PFSK-1 (cell line): ENCODE data around the gene DYDC2.

Experiments used
- FOXP2 ChIP-seq: optimal IDR thresholded peaks from 2 replicates; pipeline ENCODE3; 2011; ENCODE audit warnings: borderline replicate concordance, control low read depth, inconsistent platforms; ENCODE audit not compliant: insufficient read depth; ENCODE audit errors: extremely low read length, extremely low read depth
- POLR2AphosphoS5 ChIP-seq: IDR thresholded peaks from 2 replicates; pipeline ENCODE4 v1.6.1; 2012; ENCODE audit warnings: low read depth, mild to moderate bottlenecking, control low read depth, low read length, moderate library complexity
- SIN3A ChIP-seq: IDR thresholded peaks from 2 replicates; pipeline ENCODE4 v1.6.1; 2012; ENCODE audit warnings: mild to moderate bottlenecking, low read length, moderate library complexity, borderline replicate concordance; ENCODE audit not compliant: insufficient read depth
- TAF1 ChIP-seq: IDR thresholded peaks from 2 replicates; pipeline ENCODE4 v1.6.1; 2012; ENCODE audit warnings: low read length, control low read depth, borderline replicate concordance; ENCODE audit not compliant: insufficient read depth
- TF ChIP-seq, protein P1 (sequence below), 2 experiments: IDR thresholded peaks; 2 replicates each; pipeline versions ENCODE4 v1.6.1 to v1.8.0; 2011 to 2012; ENCODE audit warnings: low read depth in 2 of 2, low read length in 2 of 2, control low read depth in 1 of 2, inconsistent platforms in 1 of 2, mild to moderate bottlenecking in 1 of 2, moderate library complexity in 1 of 2; ENCODE audit not compliant: insufficient read depth in 1 of 2

Gene DYDC2

DNA sequence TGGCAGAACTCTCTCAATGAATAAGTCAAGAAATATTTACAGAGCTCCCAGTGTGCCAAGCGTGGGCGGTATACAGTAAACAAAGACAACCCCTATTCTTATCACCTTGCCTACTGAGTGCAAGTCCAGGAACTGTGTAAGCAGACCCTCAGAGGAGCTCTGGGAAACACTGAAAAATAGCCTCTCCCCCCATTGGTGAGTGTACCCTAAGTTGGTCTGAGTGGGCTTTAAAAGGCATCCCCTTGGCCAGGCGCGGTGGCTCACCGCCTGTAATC lies 1.2 kb downstream of the DYDC2 start:
- TF ChIP-seq, protein P1, sequence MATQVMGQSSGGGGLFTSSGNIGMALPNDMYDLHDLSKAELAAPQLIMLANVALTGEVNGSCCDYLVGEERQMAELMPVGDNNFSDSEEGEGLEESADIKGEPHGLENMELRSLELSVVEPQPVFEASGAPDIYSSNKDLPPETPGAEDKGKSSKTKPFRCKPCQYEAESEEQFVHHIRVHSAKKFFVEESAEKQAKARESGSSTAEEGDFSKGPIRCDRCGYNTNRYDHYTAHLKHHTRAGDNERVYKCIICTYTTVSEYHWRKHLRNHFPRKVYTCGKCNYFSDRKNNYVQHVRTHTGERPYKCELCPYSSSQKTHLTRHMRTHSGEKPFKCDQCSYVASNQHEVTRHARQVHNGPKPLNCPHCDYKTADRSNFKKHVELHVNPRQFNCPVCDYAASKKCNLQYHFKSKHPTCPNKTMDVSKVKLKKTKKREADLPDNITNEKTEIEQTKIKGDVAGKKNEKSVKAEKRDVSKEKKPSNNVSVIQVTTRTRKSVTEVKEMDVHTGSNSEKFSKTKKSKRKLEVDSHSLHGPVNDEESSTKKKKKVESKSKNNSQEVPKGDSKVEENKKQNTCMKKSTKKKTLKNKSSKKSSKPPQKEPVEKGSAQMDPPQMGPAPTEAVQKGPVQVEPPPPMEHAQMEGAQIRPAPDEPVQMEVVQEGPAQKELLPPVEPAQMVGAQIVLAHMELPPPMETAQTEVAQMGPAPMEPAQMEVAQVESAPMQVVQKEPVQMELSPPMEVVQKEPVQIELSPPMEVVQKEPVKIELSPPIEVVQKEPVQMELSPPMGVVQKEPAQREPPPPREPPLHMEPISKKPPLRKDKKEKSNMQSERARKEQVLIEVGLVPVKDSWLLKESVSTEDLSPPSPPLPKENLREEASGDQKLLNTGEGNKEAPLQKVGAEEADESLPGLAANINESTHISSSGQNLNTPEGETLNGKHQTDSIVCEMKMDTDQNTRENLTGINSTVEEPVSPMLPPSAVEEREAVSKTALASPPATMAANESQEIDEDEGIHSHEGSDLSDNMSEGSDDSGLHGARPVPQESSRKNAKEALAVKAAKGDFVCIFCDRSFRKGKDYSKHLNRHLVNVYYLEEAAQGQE (IDR thresholded peaks at IDR 0.05; ENCODE audit: insufficient read depth in 1 of 2, low read depth in 2 of 2, low read length in 2 of 2): no peak
- TF ChIP-seq FOXP2 (no peak), SIN3A (no peak), POLR2AphosphoS5 (no peak), TAF1 (no peak)

DNA sequence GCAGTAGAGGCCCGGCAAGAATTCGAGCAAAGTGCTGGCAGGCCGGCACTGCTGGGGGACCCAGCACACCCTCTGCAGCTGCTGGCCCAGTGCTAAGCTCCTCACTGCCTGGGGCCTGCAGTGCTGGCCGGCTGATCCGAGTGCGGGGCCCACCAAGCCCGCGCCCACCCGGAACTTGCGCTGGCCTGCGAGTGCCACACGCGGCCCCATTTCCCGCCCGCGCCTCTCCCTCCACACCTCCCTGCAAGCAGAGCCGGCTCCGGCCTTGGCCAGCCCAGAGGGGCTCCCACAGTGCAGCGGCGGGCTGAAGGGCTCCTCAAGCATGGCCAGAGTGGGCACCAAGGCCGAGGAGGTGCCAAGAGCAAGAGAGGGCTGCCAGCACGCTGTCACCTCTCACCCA lies 3.1 kb downstream of the DYDC2 start:
- no peak for TF ChIP-seq FOXP2
- no peak for TF ChIP-seq TAF1
- TF ChIP-seq SIN3A: no peak
- TF ChIP-seq, protein P1 (IDR thresholded peaks at IDR 0.05; ENCODE audit: insufficient read depth in 1 of 2, low read depth in 2 of 2, low read length in 2 of 2): no peak
- TF ChIP-seq POLR2AphosphoS5: no peak

DNA sequence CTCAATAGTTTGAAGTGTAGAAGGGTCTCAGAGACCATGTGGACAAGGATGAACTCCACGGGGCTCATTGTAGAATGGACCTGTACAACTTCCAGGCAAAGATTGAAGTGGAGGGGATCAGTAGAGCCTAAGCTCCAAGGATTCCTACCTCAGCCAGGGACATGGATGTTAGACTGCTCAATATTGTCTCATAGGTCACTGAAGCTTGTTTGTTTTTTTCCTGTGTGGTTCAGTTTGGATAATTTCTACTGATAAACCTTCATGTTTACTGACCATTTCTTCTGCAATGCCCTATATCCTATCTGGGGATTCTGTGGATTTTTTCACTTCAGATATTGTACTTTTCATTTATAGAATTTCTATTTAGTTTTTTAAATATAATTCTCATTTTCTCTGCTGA lies 8.9 kb downstream of the DYDC2 start:
- TF ChIP-seq TAF1: no peak
- TF ChIP-seq POLR2AphosphoS5: no peak
- TF ChIP-seq SIN3A: no peak
- TF ChIP-seq, protein P1 (IDR thresholded peaks at IDR 0.05; ENCODE audit: insufficient read depth in 1 of 2, low read depth in 2 of 2, low read length in 2 of 2): no peak
- TF ChIP-seq FOXP2: no peak

DNA sequence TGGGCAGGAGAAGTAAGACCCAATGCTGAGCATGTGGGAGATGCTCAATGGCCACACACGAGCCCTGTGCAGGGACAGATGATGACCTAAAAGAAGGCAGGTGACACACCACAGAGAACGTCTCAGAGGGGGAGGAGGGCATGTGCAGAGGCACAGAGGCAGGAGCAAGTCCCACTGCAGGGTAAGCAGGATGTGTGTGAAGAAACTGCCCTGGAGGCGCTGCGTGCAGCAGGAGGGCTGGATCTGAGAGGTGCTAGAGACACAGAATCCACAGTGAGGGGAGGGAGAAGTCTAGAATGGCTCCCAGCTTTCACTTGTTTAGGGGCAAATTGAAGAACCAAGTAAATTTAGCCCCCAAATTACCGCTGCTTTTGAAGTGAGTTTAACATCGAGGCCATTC lies 14.9 kb downstream of the DYDC2 start:
- TF ChIP-seq POLR2AphosphoS5: no peak
- no peak for TF ChIP-seq SIN3A
- no peak for TF ChIP-seq TAF1
- no peak for TF ChIP-seq FOXP2
- TF ChIP-seq, protein P1 (IDR thresholded peaks at IDR 0.05; ENCODE audit: insufficient read depth in 1 of 2, low read depth in 2 of 2, low read length in 2 of 2): no peak

DNA sequence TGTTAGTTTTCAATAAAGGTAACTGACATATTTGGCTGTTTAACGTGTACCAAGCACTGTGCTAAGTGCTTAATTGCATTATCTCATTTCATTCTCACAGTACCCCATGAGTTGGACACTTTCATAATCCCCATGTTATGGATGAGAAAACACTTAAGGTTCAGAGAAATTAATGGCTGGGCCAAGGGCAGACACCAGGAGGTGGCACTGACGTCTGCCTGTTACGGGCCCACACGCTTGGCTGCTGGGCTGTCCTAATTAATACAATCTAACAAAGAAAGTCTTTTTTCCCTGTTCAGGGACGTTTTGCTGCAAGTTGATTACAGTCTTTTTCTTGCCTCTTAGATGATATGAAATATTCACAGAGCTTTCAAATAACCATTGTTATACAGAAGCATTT lies 16.1 kb downstream of the DYDC2 start:
- TF ChIP-seq POLR2AphosphoS5 (no peak), TAF1 (no peak), SIN3A (no peak), FOXP2 (no peak)
- TF ChIP-seq, protein P1 (IDR thresholded peaks at IDR 0.05; ENCODE audit: insufficient read depth in 1 of 2, low read depth in 2 of 2, low read length in 2 of 2): no peak
